ENCODE measurements around the gene CYP4B1. TPM values are rescaled to one million over a fixed set of nuclear protein-coding genes. Genes with fewer than 3 reads are reported as not detected.

CYP4B1 gene
- total RNA-seq, 1 experiment from 2014 or later = not detected

DNA sequence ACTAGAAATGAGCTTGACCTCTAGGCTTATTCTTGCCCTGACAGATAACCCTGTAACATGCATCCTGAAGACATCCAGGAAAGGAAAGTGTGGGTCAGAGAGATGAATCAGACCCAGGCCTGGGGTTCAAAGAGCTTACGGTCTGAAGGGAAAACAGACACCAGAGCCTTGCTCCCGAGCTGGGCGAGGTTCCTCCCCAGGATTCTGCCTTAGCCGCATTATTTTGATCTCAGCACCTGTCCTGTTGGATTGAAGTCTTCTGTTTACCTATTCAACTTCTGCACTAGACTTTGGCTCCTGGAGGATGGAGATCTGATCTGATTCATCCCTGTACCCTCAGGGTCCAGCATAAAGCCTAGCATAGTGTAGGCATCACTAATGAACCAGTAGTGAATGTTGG lies 1.9 kb downstream of the CYP4B1 start:
- Histone ChIP-seq H3K36me3 (ENCODE audit: control insufficient read depth, insufficient read depth, low read length) (no peaks in the 10 kb centered on the region), H3K27me3 (replicated peaks; ENCODE audit: control insufficient read depth, insufficient read depth, low read length) (no peaks in the 10 kb centered on the region), H3K4me3 (ENCODE audit: low read depth, low read length) (no peak overlapping the region), H3K4me1 (no peaks in the 10 kb centered on the region), H3K9me3 (no peaks in the 10 kb centered on the region)
- no peak for DNase-seq
- POLR2A ChIA-PET = no interaction called here
- Mint-ChIP-seq H3K27me3 (ENCODE audit: insufficient read depth, unreplicated experiment) (peaks cover 2% of the 10 kb centered on the region), H3K4me3 (ENCODE audit: unreplicated experiment) (no peak overlapping the region), H3K9me3 (ENCODE audit: unreplicated experiment) (peaks cover 9% of the 10 kb centered on the region), H3K27ac (ENCODE audit: unreplicated experiment) (no peak overlapping the region), H3K36me3 (ENCODE audit: insufficient read depth, unreplicated experiment) (no peaks in the 10 kb centered on the region), H3K4me1 (ENCODE audit: low read depth, unreplicated experiment) (no peaks in the 10 kb centered on the region)
- no TSS peak for BruUV-seq (replicated peaks)
- CTCF ChIA-PET = no interaction called here
- intact Hi-C loops (cut with micrococcal nuclease; ENCODE audit: unreplicated experiment) = no loop called here
- TF ChIP-seq, protein P1, sequence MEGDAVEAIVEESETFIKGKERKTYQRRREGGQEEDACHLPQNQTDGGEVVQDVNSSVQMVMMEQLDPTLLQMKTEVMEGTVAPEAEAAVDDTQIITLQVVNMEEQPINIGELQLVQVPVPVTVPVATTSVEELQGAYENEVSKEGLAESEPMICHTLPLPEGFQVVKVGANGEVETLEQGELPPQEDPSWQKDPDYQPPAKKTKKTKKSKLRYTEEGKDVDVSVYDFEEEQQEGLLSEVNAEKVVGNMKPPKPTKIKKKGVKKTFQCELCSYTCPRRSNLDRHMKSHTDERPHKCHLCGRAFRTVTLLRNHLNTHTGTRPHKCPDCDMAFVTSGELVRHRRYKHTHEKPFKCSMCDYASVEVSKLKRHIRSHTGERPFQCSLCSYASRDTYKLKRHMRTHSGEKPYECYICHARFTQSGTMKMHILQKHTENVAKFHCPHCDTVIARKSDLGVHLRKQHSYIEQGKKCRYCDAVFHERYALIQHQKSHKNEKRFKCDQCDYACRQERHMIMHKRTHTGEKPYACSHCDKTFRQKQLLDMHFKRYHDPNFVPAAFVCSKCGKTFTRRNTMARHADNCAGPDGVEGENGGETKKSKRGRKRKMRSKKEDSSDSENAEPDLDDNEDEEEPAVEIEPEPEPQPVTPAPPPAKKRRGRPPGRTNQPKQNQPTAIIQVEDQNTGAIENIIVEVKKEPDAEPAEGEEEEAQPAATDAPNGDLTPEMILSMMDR (IDR thresholded peaks at IDR 0.05; ENCODE audit: insufficient read depth in 1 of 2, low read depth in 1 of 2, low read length in 1 of 2, severe bottlenecking in 1 of 2, unreplicated experiment in 1 of 2) = no peak

DNA sequence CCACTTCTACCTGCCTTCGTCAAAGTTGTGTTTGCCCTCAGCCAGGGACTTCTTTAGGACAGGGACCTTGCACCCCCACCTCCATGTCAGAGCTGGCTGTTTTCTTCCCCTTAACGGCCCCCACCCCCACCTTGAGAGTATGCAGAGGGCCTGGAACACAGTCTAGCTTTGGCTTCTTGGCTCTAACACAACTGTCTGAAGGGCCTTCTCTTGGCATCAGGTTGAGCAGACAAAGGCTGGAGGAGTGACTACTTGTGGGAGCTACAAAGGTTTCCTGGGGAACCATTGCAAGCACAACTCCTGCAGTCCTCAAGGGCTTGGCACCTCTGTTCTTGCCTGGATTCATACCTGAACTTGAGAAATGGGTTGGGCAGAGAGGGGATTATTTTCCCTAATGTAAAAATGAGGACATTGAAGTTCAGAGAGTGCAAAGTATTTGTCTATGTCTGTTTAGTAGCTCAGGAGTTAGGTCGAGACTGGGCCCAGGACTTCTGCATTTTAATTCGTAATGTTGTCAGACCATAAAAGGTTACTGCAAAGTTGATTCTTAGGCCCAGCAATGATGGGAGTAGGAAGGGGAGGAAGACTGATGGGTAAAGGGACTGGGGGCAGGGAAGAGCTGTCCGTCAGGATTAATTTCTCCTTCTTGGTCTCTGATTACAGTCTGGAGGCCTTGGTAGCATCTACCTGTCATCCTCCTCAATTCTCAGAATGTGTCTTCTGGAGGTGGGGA lies 2.6 kb downstream of the CYP4B1 start:
- H3K9me3 Mint-ChIP-seq (ENCODE audit: unreplicated experiment) = peaks cover 3% of the 10 kb centered on the region
- Histone ChIP-seq H3K27me3 (replicated peaks; ENCODE audit: control insufficient read depth, insufficient read depth, low read length) (no peaks in the 10 kb centered on the region), H3K4me1 (no peaks in the 10 kb centered on the region), H3K4me3 (ENCODE audit: low read depth, low read length) (no peak overlapping the region), H3K36me3 (ENCODE audit: control insufficient read depth, insufficient read depth, low read length) (no peaks in the 10 kb centered on the region), H3K9me3 (no peaks in the 10 kb centered on the region)
- TF ChIP-seq, protein P1 (IDR thresholded peaks at IDR 0.05; ENCODE audit: insufficient read depth in 1 of 2, low read depth in 1 of 2, low read length in 1 of 2, severe bottlenecking in 1 of 2, unreplicated experiment in 1 of 2) = no peak
- H3K4me1 Mint-ChIP-seq (ENCODE audit: low read depth, unreplicated experiment) = no peaks in the 10 kb centered on the region
- H3K4me3 Mint-ChIP-seq (ENCODE audit: unreplicated experiment) = no peak overlapping the region
- peaks cover 2% of the 10 kb centered on the region for H3K27me3 Mint-ChIP-seq (ENCODE audit: insufficient read depth, unreplicated experiment)
- CTCF ChIA-PET = no interaction called here
- intact Hi-C loops (cut with micrococcal nuclease; ENCODE audit: unreplicated experiment) = no loop called here
- no TSS peak for BruUV-seq (replicated peaks)
- DNase-seq = no peak
- no peak overlapping the region for H3K27ac Mint-ChIP-seq (ENCODE audit: unreplicated experiment)
- no peaks in the 10 kb centered on the region for H3K36me3 Mint-ChIP-seq (ENCODE audit: insufficient read depth, unreplicated experiment)
- POLR2A ChIA-PET = no interaction called here

DNA sequence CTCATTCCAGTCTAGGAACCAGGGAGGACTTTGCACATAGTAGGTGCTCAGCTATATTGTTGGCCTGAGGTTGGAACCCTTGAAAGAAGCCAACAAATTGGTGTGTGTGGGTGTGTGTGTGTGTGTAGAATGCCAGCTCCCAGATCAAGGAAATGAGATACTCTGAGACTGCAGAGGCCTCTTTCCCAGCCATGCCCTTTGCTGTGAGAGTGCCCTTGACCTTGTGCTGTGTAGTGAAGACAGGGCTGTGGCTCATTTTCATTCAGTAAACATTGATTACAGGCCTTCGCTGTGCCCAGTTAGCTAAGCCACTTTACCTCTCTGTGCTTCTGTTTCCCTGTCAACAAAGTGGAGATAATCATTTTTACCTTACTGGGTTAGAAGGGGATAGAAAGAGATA lies 3.2 kb downstream of the CYP4B1 start:
- no peak for DNase-seq
- Mint-ChIP-seq H3K36me3 (ENCODE audit: insufficient read depth, unreplicated experiment) (no peaks in the 10 kb centered on the region), H3K4me3 (ENCODE audit: unreplicated experiment) (no peak overlapping the region), H3K27me3 (ENCODE audit: insufficient read depth, unreplicated experiment) (no peaks in the 10 kb centered on the region), H3K4me1 (ENCODE audit: low read depth, unreplicated experiment) (no peaks in the 10 kb centered on the region), H3K9me3 (ENCODE audit: unreplicated experiment) (no peaks in the 10 kb centered on the region), H3K27ac (ENCODE audit: unreplicated experiment) (no peak overlapping the region)
- ChIA-PET CTCF (no interaction called here), POLR2A (no interaction called here)
- intact Hi-C loops (cut with micrococcal nuclease; ENCODE audit: unreplicated experiment) = no loop called here
- H3K27me3 ChIP-seq (replicated peaks; ENCODE audit: control insufficient read depth, insufficient read depth, low read length) = no peaks in the 10 kb centered on the region
- H3K36me3 ChIP-seq (ENCODE audit: control insufficient read depth, insufficient read depth, low read length) = no peaks in the 10 kb centered on the region
- no peaks in the 10 kb centered on the region for H3K4me1 ChIP-seq
- no TSS peak for BruUV-seq (replicated peaks)
- H3K4me3 ChIP-seq (ENCODE audit: low read depth, low read length) = no peak overlapping the region
- TF ChIP-seq, protein P1 (IDR thresholded peaks at IDR 0.05; ENCODE audit: insufficient read depth in 1 of 2, low read depth in 1 of 2, low read length in 1 of 2, severe bottlenecking in 1 of 2, unreplicated experiment in 1 of 2) = no peak
- H3K9me3 ChIP-seq = no peaks in the 10 kb centered on the region
